GM12874 (cell line): ENCODE measurements around the gene CYP27A1.

Source experiments
- CTCF ChIP-seq: IDR thresholded peaks from 2 replicates; pipeline ENCODE4 v1.5.1; 2011; ENCODE audit warnings: low read depth, mild to moderate bottlenecking, control low read depth, low read length, moderate library complexity; ENCODE audit not compliant: insufficient read depth

CYP27A1 gene

GRCh38 chr2:218780046-218780445, 1.9 kb upstream of the CYP27A1 start:
- no peak for TF ChIP-seq CTCF

- TF ChIP-seq CTCF, result no peak
Observed at GRCh38 chr2:218780851-218781690, 876 bp upstream of the CYP27A1 start.

GRCh38 chr2:218782528-218782844, 539 bp downstream of the CYP27A1 start:
- TF ChIP-seq CTCF, result no peak

GRCh38 chr2:218783688-218784087, 1.7 kb downstream of the CYP27A1 start:
- TF ChIP-seq CTCF, result no peak

- TF ChIP-seq CTCF, result no peak
Observed at GRCh38 chr2:218785103-218785502, 3.2 kb downstream of the CYP27A1 start.

GRCh38 chr2:218786133-218786532, 4.2 kb downstream of the CYP27A1 start:
- no peak for TF ChIP-seq CTCF

GRCh38 chr2:218788529-218789255, 6.7 kb downstream of the CYP27A1 start:
- TF ChIP-seq CTCF, result no peak
